HG03108 (cell line): ENCODE measurements around the gene ATG10.
A peak's percentile ranks its signal among the peaks of the same experiment; 100 is the strongest.
"Not testable (repeated sequence)": the region's sequence is repeated elsewhere in the genome, so short reads cannot be mapped to it uniquely, and the experiment has no call there.

Experiments
- ATAC-seq: cut with Tn5 transposase; IDR thresholded peaks from one replicate; pipeline ENCODE4 v1.9.1; 2021; ENCODE audit warnings: moderate library complexity; ENCODE audit not compliant: unreplicated experiment

The ATG10 gene

GRCh38 chr5:82046276-82046647, 74.4 kb downstream of the ATG10 start:
- no peak for ATAC-seq

GRCh38 chr5:82050955-82051354, 79.1 kb downstream of the ATG10 start:
- no peak for ATAC-seq

GRCh38 chr5:82054004-82054710, 82.3 kb downstream of the ATG10 start:
- no peak for ATAC-seq

- ATAC-seq = no peak
These were observed 85.2 kb downstream of the ATG10 start for GRCh38 chr5:82057051-82057450.

GRCh38 chr5:82058710-82059109, 86.9 kb downstream of the ATG10 start:
- no peak for ATAC-seq

GRCh38 chr5:82066791-82067190, 95.0 kb downstream of the ATG10 start:
- no peak for ATAC-seq

- ATAC-seq = not testable (repeated sequence)
These were observed 96.2 kb downstream of the ATG10 start for GRCh38 chr5:82068042-82068441.

- ATAC-seq = no peak
These were observed 96.9 kb downstream of the ATG10 start for GRCh38 chr5:82068723-82069122.

- ATAC-seq = no peak
These were observed 100.3 kb downstream of the ATG10 start for GRCh38 chr5:82072138-82072537.

GRCh38 chr5:82073179-82073578, 101.4 kb downstream of the ATG10 start:
- ATAC-seq = no peak

- no peak for ATAC-seq
These were observed 103.1 kb downstream of the ATG10 start for GRCh38 chr5:82074950-82075349.

- ATAC-seq = no peak
These were observed 105.7 kb downstream of the ATG10 start for GRCh38 chr5:82077496-82077895.

GRCh38 chr5:82091617-82092016, 119.8 kb downstream of the ATG10 start:
- ATAC-seq = no peak

GRCh38 chr5:82095536-82095935, 123.7 kb downstream of the ATG10 start:
- ATAC-seq = no peak

- ATAC-seq = no peak
These were observed 124.4 kb downstream of the ATG10 start for GRCh38 chr5:82096249-82096648.

GRCh38 chr5:82100303-82101077, 128.7 kb downstream of the ATG10 start:
- peak; percentile 93 for ATAC-seq

- no peak for ATAC-seq
These were observed 133.0 kb downstream of the ATG10 start for GRCh38 chr5:82104872-82105271.

- no peak for ATAC-seq
These were observed 133.6 kb downstream of the ATG10 start for GRCh38 chr5:82105457-82105856.

- no peak for ATAC-seq
These were observed 134.4 kb downstream of the ATG10 start for GRCh38 chr5:82106207-82106606.

- ATAC-seq = no peak
These were observed 134.9 kb downstream of the ATG10 start for GRCh38 chr5:82106756-82107155.

- no peak for ATAC-seq
These were observed 135.4 kb downstream of the ATG10 start for GRCh38 chr5:82107267-82107666.

GRCh38 chr5:82109013-82109412, 137.2 kb downstream of the ATG10 start:
- no peak for ATAC-seq
